ENCODE measurements around the gene UPK3BL2.
"Not testable (repeated sequence)": the region's sequence is repeated elsewhere in the genome, so short reads cannot be mapped to it uniquely, and the experiment has no call there.

GRCh38 chr7:102503141-102503540 lies 40.4 kb downstream of the UPK3BL2 start:
- TF ChIP-seq CTCF, POLR2AphosphoS5, POLR2A (IDR thresholded peaks at IDR 0.05): not testable (repeated sequence)
